Ecto neural progenitor cell (in vitro differentiated cells): ENCODE results near the gene POLR2M.

Source experiments
- DNase-seq: peaks from one replicate; pipeline ENCODE4 v3.0.0-alpha.2; 2018; ENCODE audit warnings: low spot score

POLR2M gene

DNA sequence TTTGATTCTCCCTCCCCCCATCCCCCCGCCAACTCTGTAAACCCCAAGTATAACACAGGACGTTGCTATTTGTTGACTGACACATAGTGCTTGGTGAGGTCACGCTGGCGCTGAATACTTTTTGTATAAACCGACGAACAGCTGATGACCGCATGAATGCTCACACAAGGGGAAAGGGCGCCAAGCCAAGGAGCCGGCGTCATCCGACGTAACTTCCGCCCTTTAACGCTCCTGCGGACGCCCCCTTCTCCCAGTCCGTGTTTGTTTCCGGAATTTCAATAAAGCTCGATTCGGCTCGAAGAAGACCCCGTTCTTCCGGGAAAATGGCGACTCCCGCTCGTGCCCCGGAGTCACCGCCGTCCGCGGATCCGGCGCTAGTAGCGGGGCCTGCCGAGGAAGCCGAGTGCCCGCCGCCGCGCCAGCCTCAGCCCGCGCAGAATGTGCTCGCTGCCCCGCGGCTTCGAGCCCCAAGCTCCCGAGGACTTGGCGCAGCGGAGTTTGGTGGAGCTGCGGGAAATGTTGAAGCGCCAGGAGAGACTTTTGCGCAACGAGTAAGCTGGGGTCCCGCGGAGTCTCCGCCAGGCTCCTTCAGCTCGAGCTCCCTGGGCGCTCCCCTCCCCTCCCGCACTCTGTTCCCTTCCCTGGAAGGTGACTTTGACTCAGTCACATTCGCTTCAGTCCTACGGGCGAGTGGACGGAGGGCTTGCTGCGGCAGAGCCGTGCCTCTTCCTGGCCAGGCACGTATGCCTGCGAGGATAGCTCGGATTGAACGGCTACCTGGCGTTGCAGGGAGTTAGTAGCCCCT, at the start of gene POLR2M:
Gene POLR2M (plus strand): TSS at position 310 of the 805 bp plus-strand sequence. CDS start 129 bp downstream, at position 439.
- DNase-seq, result peak; percentile 82

DNA sequence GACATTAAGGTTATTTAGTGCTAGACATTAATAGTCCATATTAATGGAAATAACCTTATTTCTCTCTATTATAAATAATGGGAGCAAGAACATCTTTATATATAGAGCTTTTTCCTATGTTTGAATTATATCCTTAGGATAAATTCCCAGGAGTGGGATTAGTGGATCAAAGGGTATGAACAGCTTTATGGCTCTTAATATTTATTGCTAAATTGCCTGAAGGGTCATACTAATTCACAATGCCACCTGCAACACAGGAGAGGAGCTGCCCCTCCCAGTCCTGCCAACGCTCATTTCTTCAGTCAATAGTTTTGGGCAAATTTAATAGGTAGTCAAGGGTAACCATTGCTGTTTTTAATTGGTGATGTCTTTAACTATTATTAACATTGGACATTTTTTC, 48.9 kb upstream of the POLR2M start:
- no peak for DNase-seq

DNA sequence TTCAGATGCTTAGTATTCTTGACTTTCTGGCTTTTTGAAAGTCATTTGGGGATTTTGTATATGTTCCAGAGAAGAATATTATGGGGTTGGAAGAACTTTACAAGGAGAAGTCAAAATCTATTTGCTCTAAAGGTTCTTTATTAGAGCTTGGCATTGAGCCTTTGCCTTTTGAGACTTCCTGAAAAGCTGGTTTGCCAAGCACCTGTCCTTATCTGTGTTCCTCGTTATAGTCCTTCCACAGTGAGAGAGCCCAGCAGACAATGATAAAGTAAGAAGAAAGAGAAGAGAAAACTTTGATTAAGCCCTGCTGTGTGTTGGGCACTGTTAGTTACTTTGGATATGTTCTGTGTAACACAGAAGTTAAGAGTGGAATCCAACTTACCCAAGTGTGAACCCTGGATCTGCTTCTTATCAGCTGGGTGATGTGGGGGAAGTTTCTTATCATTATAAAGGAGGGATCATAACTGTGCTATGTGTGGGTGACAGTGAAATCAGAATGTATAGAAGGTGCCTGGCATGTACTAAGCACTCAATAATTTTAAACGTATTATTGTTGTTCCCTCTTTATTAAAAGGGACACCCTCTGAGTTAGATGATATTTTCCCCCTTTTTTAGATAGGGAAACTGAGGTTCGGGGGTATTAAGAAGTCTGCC, 44.3 kb upstream of the POLR2M start:
- no peak for DNase-seq

GRCh38 chr15:57662802-57663201, 43.7 kb upstream of the POLR2M start:
- DNase-seq, result no peak

DNA sequence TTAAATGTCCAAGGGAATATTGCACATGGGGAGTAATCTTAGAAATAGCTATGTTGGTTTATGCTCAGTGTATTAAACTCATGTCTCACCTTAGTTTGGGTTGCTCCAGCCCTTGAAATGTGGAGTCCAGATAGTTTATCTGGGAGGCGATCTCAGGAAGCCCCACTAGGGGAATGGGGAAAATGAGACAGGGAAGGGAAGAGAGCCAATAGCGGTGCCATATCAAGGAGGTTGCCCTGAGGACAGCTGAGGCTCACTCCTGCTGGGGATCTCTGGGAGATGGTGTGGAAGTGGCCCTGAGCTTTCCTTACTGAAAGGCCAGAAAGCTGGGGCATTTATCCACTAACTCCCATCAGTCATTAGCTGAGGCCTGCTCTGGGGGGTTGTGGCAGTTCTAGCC, 43.3 kb upstream of the POLR2M start:
- no peak for DNase-seq

DNA sequence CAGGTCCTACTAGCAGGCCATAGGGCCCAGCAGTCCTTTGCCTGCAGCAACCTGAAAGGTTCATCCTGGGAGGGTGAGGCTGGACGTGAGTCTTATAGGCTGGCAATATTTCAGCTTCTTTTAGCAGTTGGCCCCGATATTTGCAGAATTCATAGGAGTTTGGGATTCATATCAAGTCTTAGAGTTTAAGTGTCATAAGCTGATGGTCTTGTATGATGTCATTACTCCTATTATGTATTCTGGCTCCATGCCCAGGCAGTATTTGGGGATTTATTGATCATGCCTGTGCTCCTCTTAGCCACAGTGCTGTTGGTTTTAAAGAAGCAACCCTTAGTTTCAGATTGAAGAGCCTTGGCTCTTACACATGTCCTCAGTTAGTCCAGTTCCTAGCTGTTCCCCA, 41.3 kb upstream of the POLR2M start:
- DNase-seq, result no peak

GRCh38 chr15:57665939-57666338, 40.6 kb upstream of the POLR2M start:
- no peak for DNase-seq

- DNase-seq, result no peak
Observed at GRCh38 chr15:57667171-57667849, 39.2 kb upstream of the POLR2M start.

DNA sequence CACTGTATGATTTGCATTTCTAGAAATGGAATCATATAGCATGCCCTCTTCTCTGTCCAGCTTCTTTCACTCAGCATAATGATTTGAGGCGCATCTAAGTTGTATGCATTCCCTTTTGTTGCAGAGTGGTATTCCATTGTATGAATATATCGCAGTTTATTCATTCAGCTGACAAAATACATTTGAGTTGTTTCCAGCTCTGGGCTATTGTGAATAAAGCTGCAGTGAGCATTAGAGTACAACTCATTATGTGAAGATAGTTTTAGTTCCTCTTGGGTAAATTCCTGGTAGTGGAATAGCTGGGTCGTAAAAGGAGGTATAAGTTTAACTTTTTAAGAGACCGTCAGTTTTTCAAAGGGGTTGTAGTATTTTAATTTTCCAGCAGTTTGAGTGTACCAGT, 38.5 kb upstream of the POLR2M start:
- no peak for DNase-seq

DNA sequence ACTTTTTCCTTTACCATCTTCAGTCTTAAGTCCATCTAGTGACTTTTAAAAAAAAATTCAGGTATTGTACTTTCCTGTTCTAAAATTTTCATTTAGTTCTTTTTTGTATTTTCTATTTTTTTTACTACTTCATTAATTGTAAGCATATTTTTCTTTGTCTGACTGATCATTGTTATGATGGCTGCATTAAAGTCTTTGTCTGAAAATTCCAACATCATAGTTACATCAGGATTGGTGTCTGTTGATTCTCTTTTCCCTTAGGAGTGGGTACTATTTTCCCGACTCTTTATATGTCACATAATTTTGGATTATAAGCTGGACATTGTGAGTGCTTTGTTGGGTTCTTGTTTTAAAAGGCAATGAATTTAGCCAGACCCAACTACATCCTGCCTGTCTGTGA, 34.9 kb upstream of the POLR2M start:
- no peak for DNase-seq

DNA sequence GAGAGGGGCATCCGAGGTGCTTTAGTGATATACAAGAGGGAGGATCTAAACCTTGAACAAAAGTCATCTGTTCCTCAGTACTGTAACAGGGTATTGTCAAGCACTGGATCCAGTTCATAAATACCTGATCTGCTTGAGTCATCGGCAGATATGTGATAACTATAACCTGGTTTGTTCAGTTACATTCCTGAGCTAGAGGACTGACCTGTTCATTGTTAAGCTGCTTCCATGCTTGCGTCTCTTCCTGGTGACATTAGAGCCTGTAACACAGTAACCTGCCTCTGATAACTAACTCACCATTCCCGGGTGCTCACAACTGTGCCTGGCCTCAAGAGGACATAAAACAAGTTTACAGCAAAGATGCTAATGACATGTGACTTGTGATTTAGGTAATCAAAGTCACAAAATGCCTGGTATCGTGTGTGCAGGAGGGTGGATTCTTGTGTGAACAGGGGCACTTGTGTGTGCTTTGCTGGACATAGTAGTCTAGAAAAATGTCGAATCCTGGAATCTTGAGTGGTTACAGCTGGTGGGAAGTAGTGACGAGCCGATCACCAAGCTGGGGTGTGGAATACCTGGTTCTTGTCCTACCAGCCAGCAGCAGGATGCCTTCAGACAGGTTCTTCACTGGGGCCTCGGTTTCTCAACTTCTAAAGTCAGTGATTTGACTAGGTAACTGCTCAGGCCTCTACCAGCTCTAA, 30.9 kb upstream of the POLR2M start:
- DNase-seq, result no peak

- DNase-seq, result no peak
Observed at GRCh38 chr15:57676585-57676984, 29.9 kb upstream of the POLR2M start.

- DNase-seq, result no peak
Observed at GRCh38 chr15:57677204-57677603, 29.3 kb upstream of the POLR2M start.

DNA sequence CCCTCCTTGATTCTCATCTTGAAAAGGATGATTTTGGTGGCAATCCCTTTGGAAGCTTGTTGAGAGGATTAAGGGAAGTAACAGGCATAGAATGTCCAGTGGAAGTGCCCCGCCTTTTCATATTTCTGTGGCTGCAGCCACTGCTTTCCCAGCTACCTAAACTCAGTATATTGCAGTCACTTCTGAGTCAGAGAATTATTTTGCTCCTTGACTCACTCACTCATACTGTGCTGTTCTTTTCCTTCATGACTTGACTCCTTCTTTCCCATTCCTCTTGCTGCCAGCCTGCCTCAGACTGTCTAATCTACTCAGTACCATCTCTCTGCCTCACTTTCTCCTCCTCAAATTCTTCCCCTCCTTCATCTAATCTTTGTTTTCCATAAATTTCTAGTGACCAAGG, 26.5 kb upstream of the POLR2M start:
- no peak for DNase-seq

DNA sequence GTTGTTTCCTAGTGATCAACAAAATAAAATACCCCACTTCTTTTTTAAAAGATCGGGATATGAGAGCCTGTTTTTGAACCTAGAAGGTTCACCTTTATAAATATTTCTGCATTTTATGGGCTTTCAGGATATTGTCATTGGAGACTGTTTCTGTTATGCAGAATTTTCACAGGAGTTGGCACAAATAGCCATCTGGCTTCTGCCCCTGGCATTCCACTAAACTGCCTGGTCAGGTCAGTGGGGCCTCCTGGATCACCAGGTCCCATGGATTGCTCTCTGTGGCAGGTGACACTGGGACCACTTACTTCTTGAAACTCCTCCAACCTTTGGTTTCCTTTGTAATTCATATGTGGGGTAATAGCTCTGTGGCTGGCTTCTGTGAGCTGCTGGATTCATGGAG, 25.5 kb upstream of the POLR2M start:
- DNase-seq, result no peak

GRCh38 chr15:57683481-57683880, 23.0 kb upstream of the POLR2M start:
- DNase-seq, result no peak

DNA sequence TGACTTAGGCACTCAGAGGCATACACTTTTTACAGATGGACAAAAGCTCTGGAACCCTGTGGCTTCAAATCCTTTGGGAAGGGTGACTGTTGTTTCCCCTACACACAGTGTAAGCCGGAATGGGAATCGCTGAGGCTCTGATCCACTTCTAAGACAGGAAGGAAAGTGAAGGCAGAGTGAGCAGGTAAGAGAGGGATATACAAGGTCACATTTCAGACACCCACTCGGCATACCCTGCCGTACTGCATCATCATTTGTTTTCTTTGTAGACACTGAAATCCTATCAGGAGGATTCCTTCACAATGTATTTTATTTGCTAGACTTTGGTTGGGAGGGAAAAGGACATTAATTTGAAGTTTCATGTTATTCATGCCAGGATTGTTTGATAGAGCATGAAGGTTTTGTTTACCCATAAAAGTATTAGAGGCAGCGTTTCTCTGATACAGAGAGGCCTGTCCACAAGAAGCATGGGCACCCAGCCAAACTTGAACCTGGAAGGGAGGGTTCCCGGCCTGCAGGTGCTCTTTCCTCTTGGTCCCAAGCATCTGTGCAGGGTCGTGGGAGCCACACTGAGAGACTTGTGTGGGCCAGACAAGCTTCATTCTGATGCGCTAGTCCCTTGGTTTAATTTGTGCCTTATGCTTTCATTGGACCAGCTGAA, 21.9 kb upstream of the POLR2M start:
- no peak for DNase-seq

- no peak for DNase-seq
Observed at GRCh38 chr15:57685306-57686095, 21.0 kb upstream of the POLR2M start.

DNA sequence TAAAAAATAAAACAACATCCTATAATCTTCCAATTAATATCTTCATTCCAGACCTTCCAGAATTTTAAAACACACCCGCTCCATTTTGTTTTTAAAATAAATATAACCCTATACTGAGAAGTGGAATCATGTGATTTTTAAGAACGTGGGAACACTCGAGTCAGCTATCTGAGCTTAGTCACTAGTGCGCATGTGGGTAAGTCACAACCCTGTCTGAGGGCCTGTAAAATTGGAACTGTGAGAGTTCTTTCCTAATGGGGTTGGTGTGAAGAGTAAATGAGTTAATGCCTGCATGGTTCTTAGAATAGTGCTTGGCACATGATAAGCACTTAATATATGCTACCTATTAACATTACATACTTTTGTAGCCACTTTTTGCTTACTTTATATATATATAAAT, 19.9 kb upstream of the POLR2M start:
- DNase-seq, result no peak

DNA sequence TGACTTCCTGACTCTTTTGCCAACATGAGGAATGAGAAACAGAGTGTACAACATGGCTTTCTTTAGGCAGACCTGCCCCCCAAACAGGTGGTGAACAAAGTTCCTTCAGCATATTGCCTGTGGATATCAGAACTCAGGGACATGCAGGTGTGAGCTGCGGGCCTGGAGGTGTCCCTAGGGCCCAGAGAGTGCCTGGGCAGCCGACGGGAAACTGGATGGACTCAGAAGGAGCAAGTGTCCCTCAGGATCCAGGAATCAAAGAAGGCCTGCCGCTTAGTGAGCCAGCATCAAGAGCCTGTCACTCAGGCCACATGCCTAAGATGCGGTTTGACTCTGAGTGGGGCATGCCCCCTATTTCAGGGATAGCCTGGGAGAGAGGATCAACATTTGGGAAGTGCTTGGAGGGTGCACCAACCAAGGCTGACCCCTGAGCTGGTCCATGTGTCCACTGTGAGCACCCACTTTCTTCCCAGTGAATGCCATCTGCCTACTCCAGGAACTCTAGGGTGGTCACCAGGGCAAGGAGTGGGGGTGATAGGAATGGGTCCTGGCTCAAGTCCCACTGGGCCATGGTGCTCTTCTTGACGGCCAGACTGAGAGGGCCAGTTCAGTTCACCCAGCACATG, 16.1 kb upstream of the POLR2M start:
- DNase-seq, result no peak

GRCh38 chr15:57691082-57691481, 15.4 kb upstream of the POLR2M start:
- no peak for DNase-seq
